Measurements from ENCODE around the gene CAPG.

Gene CAPG

DNA sequence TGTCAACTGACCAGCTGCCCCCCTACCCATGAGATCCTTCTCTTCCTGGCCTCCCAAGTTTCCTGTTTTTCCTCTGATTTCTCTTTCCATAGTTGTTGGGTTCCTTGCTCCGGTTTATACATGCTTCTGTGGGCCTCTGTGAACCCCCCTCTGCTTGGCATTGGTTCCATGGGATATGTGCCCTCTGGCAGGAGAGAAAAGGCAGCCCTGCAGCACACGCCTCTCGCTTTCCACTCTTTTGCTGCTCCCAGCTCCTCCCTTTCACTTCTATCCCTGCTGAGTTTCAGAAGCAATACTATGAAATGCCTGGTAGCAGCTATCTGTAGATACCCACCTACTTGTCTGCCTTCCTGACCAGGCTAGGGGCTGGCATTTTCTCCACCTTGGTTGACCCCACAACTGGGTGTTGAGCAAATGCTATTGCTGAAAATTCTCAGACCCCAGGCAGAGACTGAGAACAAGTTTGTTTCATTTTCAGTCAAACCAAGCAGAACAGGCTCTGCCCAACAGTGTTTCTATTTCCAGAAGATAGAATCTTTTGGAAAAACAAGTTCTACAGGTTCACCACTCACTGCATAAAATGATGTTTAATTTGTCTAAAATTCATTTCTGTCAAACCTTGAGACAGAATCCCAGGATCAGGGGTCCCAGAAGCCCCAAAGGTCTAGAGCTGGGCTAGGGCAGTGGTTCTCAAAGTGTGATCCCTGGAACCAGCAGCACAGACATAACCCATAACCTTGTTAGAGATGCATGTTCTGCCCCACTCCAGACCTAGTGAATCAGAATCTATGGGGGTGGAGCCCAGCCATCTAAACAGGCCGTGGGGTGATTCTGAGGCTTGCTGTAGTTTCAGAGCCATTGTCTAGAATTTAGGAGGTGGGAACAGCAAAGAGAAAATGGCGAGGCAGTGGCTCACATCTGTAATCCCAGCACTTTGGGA lies 13.4 kb downstream of the CAPG start:
- no peak overlapping the region for H3K27ac ChIP-seq (ENCODE audit: low read length)
- no peak overlapping the region for H3K4me3 ChIP-seq (ENCODE audit: low read length)
- no peaks in the 10 kb centered on the region for H3K4me1 ChIP-seq (ENCODE audit: control insufficient read depth, insufficient read depth, low read length)
- no peak for DNase-seq (ENCODE audit: low read depth, low spot score)
- no peaks in the 10 kb centered on the region for H3K27me3 ChIP-seq (ENCODE audit: control insufficient read depth, insufficient read depth, low read length)
- H3K9me3 ChIP-seq (ENCODE audit: control insufficient read depth, insufficient read depth, low read length), result no peaks in the 10 kb centered on the region
- peaks cover 7% of the 10 kb centered on the region; the same call in 1 of the 2 replicates for H3K36me3 ChIP-seq (ENCODE audit: control insufficient read depth, insufficient read depth, low read length)
- WGBS (ENCODE audit: insufficient coverage, insufficient read length), result no CpG with 5 or more reads among the region's 5 CpGs

- Histone ChIP-seq H3K4me1 (ENCODE audit: control insufficient read depth, insufficient read depth, low read length) (no peaks in the 10 kb centered on the region), H3K27me3 (ENCODE audit: control insufficient read depth, insufficient read depth, low read length) (no peaks in the 10 kb centered on the region), H3K36me3 (ENCODE audit: control insufficient read depth, insufficient read depth, low read length) (peaks cover 7% of the 10 kb centered on the region; the same call in 1 of the 2 replicates), H3K4me3 (ENCODE audit: low read length) (no peak overlapping the region), H3K9me3 (ENCODE audit: control insufficient read depth, insufficient read depth, low read length) (no peaks in the 10 kb centered on the region), H3K27ac (ENCODE audit: low read length) (no peak overlapping the region)
- no peak for DNase-seq (ENCODE audit: low read depth, low spot score)
- no CpG with 5 or more reads among the region's 14 CpGs for WGBS (ENCODE audit: insufficient coverage, insufficient read length)
Measured at GRCh38 chr2:85395912-85396475, 14.2 kb downstream of the CAPG start.

GRCh38 chr2:85394976-85395375 lies 15.2 kb downstream of the CAPG start:
- H3K4me1 ChIP-seq (ENCODE audit: control insufficient read depth, insufficient read depth, low read length), result no peaks in the 10 kb centered on the region
- no peak overlapping the region for H3K27ac ChIP-seq (ENCODE audit: low read length)
- WGBS (ENCODE audit: insufficient coverage, insufficient read length), result no CpG with 5 or more reads among the region's 6 CpGs
- H3K4me3 ChIP-seq (ENCODE audit: low read length), result no peak overlapping the region
- H3K9me3 ChIP-seq (ENCODE audit: control insufficient read depth, insufficient read depth, low read length), result no peaks in the 10 kb centered on the region
- peaks cover 7% of the 10 kb centered on the region; the same call in 1 of the 2 replicates for H3K36me3 ChIP-seq (ENCODE audit: control insufficient read depth, insufficient read depth, low read length)
- H3K27me3 ChIP-seq (ENCODE audit: control insufficient read depth, insufficient read depth, low read length), result no peaks in the 10 kb centered on the region
- no peak for DNase-seq (ENCODE audit: low read depth, low spot score)

DNA sequence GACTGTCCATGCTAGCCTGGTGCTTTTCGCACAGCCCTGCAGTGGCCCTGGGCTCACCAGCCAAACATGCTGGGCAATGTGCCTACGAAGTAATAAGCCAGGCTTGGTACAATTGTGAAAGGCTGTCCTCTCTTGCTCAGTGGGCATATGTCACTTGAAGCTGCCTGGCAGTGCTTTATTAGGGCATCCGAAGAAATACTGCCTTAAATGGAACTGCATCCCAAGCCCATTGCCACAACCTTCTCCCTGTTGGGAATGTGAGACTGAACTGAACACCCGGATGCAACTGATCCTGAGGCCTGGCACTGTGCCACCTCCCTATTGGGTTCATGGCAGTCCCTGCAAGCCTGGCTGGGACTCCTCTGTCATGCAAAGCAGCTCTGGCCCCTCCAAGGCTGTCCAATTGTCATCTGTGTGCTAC lies 15.9 kb downstream of the CAPG start:
- DNase-seq (ENCODE audit: low read depth, low spot score), result no peak
- Histone ChIP-seq H3K36me3 (ENCODE audit: control insufficient read depth, insufficient read depth, low read length) (peaks cover 8% of the 10 kb centered on the region; the same call in 1 of the 2 replicates), H3K4me3 (ENCODE audit: low read length) (no peak overlapping the region), H3K9me3 (ENCODE audit: control insufficient read depth, insufficient read depth, low read length) (no peaks in the 10 kb centered on the region), H3K27me3 (ENCODE audit: control insufficient read depth, insufficient read depth, low read length) (no peaks in the 10 kb centered on the region), H3K27ac (ENCODE audit: low read length) (no peak overlapping the region), H3K4me1 (ENCODE audit: control insufficient read depth, insufficient read depth, low read length) (no peaks in the 10 kb centered on the region)
- WGBS (ENCODE audit: insufficient coverage, insufficient read length), result no CpG with 5 or more reads among the region's 4 CpGs

DNA sequence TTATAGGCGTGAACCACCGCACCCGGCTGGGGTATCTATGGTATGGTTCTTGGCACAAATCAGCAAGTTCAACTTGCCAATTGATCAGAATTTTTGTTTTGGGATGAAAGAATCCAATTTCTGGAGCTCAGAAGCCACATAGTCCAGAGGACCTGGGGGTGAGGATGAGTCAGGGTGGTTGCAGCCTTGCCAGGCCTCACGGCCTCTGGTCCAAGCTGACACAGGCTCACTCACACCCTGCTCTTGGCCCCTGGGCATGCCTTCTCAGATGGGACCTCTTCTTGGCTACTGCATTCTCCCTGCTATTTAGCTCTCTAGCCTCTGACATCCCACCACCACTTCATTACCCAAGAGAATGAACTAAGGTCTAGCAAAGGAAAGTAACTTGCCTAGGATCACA lies 16.3 kb downstream of the CAPG start:
- no peaks in the 10 kb centered on the region for H3K4me1 ChIP-seq (ENCODE audit: control insufficient read depth, insufficient read depth, low read length)
- no peak overlapping the region for H3K4me3 ChIP-seq (ENCODE audit: low read length)
- no peak overlapping the region for H3K27ac ChIP-seq (ENCODE audit: low read length)
- no peak for DNase-seq (ENCODE audit: low read depth, low spot score)
- no CpG with 5 or more reads among the region's 4 CpGs for WGBS (ENCODE audit: insufficient coverage, insufficient read length)
- no peaks in the 10 kb centered on the region for H3K27me3 ChIP-seq (ENCODE audit: control insufficient read depth, insufficient read depth, low read length)
- H3K9me3 ChIP-seq (ENCODE audit: control insufficient read depth, insufficient read depth, low read length), result no peaks in the 10 kb centered on the region
- 0 out of 2 replicates have a peak, but pooled peaks cover 8% of the 10 kb centered on the region for H3K36me3 ChIP-seq (ENCODE audit: control insufficient read depth, insufficient read depth, low read length)

DNA sequence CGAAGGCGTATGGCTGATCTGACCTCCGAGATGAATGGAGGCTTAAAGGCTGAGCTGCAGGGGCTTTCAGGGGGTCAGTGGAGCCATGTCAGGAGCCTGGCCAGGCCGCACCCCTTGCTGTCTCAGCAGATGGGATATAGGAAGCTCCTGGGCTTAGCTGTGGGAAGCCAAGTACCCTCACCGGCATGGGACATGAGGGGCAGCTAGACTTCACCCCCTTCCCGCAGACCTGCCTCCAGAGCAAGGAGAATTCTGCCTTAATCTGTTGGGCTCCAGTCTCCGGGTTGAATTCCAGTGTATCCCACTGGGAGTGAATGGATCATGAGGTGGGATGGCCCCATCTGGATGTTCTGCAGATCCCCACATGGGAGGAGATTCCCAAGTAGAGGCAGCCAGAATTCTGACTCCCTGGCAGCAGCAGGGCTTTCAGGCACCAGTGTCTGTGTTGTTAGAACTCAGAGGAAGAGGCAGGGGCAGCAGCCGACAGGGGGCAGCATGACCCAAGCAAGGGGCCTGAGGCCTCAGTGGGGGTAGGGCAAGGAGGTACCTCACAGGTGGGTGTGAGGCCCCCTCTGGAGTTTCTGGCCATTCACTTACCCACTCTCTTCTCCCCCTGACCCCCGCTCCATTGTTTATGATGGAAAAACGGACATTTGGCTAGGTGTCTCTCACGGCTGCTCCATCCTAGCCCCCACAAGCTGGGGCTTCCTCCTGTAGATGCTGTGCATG lies 19.1 kb downstream of the CAPG start:
- Histone ChIP-seq H3K27ac (ENCODE audit: low read length) (no peak overlapping the region), H3K9me3 (ENCODE audit: control insufficient read depth, insufficient read depth, low read length) (no peaks in the 10 kb centered on the region), H3K36me3 (ENCODE audit: control insufficient read depth, insufficient read depth, low read length) (0 out of 2 replicates have a peak, but pooled peaks cover 4% of the 10 kb centered on the region), H3K4me3 (ENCODE audit: low read length) (no peak overlapping the region), H3K4me1 (ENCODE audit: control insufficient read depth, insufficient read depth, low read length) (no peaks in the 10 kb centered on the region), H3K27me3 (ENCODE audit: control insufficient read depth, insufficient read depth, low read length) (no peaks in the 10 kb centered on the region)
- DNase-seq (ENCODE audit: low read depth, low spot score), result no peak
- WGBS (ENCODE audit: insufficient coverage, insufficient read length), result no CpG with 5 or more reads among the region's 11 CpGs

DNA sequence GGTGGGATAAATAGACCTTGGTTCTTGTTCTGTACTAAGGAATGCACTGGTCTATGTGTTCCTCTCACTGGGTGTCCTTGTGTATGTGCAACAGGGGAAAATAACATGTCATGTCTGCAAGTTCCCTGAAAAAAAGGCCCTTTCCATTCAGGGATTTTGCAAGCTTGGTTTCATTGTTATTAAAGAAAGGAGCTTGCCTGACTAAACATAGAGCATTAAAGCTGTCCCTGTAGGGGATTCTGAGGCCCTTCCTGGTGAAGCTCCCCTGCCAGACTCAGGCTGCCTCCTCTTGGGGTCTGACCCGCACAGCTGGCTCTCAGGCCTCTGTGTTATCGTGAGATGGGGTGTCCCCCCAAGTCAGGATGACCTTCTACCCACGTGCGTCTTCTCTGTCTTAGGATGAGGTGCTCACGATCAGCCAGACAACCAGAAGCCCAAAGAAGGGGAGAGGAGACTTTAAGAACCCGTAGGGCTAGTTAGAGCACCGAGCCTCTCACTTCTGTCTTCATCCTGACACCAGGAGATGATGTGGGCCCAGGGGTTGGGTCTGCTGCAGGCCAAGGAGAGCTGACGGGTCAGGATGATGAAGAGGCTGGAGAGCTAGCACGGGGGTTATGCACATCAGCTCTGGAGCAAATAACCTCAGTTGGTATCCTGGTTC lies 21.2 kb downstream of the CAPG start:
- Histone ChIP-seq H3K9me3 (ENCODE audit: control insufficient read depth, insufficient read depth, low read length) (no peaks in the 10 kb centered on the region), H3K36me3 (ENCODE audit: control insufficient read depth, insufficient read depth, low read length) (0 out of 2 replicates have a peak, but pooled peaks cover 4% of the 10 kb centered on the region), H3K27me3 (ENCODE audit: control insufficient read depth, insufficient read depth, low read length) (no peaks in the 10 kb centered on the region), H3K4me1 (ENCODE audit: control insufficient read depth, insufficient read depth, low read length) (0 out of 2 replicates have a peak, but pooled peaks cover 4% of the 10 kb centered on the region), H3K4me3 (ENCODE audit: low read length) (no peak overlapping the region), H3K27ac (ENCODE audit: low read length) (no peak overlapping the region)
- WGBS (ENCODE audit: insufficient coverage, insufficient read length), result no CpG with 5 or more reads among the region's 9 CpGs
- DNase-seq (ENCODE audit: low read depth, low spot score), result no peak

GRCh38 chr2:85387754-85388153 lies 22.4 kb downstream of the CAPG start:
- H3K27ac ChIP-seq (ENCODE audit: low read length), result no peak overlapping the region
- H3K36me3 ChIP-seq (ENCODE audit: control insufficient read depth, insufficient read depth, low read length), result 0 out of 2 replicates have a peak, but pooled peaks cover 4% of the 10 kb centered on the region
- WGBS (ENCODE audit: insufficient coverage, insufficient read length), result no CpG with 5 or more reads among the region's 2 CpGs
- no peak for DNase-seq (ENCODE audit: low read depth, low spot score)
- no peaks in the 10 kb centered on the region for H3K9me3 ChIP-seq (ENCODE audit: control insufficient read depth, insufficient read depth, low read length)
- no peaks in the 10 kb centered on the region for H3K27me3 ChIP-seq (ENCODE audit: control insufficient read depth, insufficient read depth, low read length)
- H3K4me1 ChIP-seq (ENCODE audit: control insufficient read depth, insufficient read depth, low read length), result 0 out of 2 replicates have a peak, but pooled peaks cover 4% of the 10 kb centered on the region
- no peak overlapping the region for H3K4me3 ChIP-seq (ENCODE audit: low read length)

GRCh38 chr2:85385746-85386145 lies 24.4 kb downstream of the CAPG start:
- H3K9me3 ChIP-seq (ENCODE audit: control insufficient read depth, insufficient read depth, low read length), result no peaks in the 10 kb centered on the region
- H3K4me1 ChIP-seq (ENCODE audit: control insufficient read depth, insufficient read depth, low read length), result 0 out of 2 replicates have a peak, but pooled peaks cover 4% of the 10 kb centered on the region
- no CpG with 5 or more reads among the region's 2 CpGs for WGBS (ENCODE audit: insufficient coverage, insufficient read length)
- no peak for DNase-seq (ENCODE audit: low read depth, low spot score)
- H3K27ac ChIP-seq (ENCODE audit: low read length), result no peak overlapping the region
- no peaks in the 10 kb centered on the region for H3K27me3 ChIP-seq (ENCODE audit: control insufficient read depth, insufficient read depth, low read length)
- no peak overlapping the region for H3K4me3 ChIP-seq (ENCODE audit: low read length)
- H3K36me3 ChIP-seq (ENCODE audit: control insufficient read depth, insufficient read depth, low read length), result 0 out of 2 replicates have a peak, but pooled peaks cover 4% of the 10 kb centered on the region

- Histone ChIP-seq H3K36me3 (ENCODE audit: control insufficient read depth, insufficient read depth, low read length) (no peaks in the 10 kb centered on the region), H3K4me3 (ENCODE audit: low read length) (no peak overlapping the region), H3K27ac (ENCODE audit: low read length) (no peak overlapping the region), H3K27me3 (ENCODE audit: control insufficient read depth, insufficient read depth, low read length) (no peaks in the 10 kb centered on the region), H3K4me1 (ENCODE audit: control insufficient read depth, insufficient read depth, low read length) (0 out of 2 replicates have a peak, but pooled peaks cover 4% of the 10 kb centered on the region), H3K9me3 (ENCODE audit: control insufficient read depth, insufficient read depth, low read length) (no peaks in the 10 kb centered on the region)
- DNase-seq (ENCODE audit: low read depth, low spot score), result no peak
- no CpG with 5 or more reads among the region's 4 CpGs for WGBS (ENCODE audit: insufficient coverage, insufficient read length)
Measured at GRCh38 chr2:85383850-85384249, 26.3 kb downstream of the CAPG start.

All from iPS DF 6.9 (cell line).